GM12891 (cell line): ENCODE data around the gene BCAR3.

Experiments
- POLR2A ChIP-seq: IDR thresholded peaks from 2 replicates; pipeline ENCODE4 v1.6.1; 2011; ENCODE audit warnings: low read depth, low read length, control low read depth
- POLR2AphosphoS5 ChIP-seq: IDR thresholded peaks from 2 replicates; pipeline ENCODE4 v1.6.1; 2011; ENCODE audit warnings: low read depth, low read length, control low read depth
- TAF1 ChIP-seq: IDR thresholded peaks from 2 replicates; pipeline ENCODE4 v1.6.1; 2011; ENCODE audit warnings: low read depth, low read length, control low read depth

GRCh38 chr1:93638981-93639380 is 42.7 kb downstream of the BCAR3 start:
- TF ChIP-seq POLR2A: no peak
- no peak for TF ChIP-seq POLR2AphosphoS5
- TF ChIP-seq TAF1: no peak
